GM19193 (cell line): ENCODE data around the gene CDH26.

ENCODE experiments used
- POLR2A ChIP-seq: IDR thresholded peaks from 4 replicates; pipeline ENCODE4 v1.6.1; 2011; ENCODE audit not compliant: insufficient read depth, insufficient read length; ENCODE audit errors: extremely low read depth

CDH26 gene

DNA sequence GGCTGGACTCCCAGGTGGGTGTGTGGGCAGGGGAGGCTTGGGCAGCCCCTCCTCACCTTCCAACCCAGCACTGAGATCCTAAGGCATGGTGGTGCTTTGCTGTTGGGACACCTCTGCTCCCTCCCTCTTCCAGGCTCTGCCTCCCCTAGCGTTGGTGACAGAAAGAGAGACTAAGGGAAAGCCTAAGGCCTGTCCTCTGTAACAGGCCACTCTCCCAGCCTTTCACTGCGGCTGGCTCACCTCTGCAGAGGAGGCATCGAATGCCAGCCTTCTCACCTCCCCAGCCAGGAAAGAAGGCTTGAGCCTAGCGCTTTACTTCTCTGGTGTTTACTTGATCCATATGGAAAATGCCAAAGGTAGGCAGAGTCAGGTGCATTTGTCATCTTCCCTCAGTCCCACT is 3.5 kb upstream of the CDH26 start:
- TF ChIP-seq POLR2A, result no peak

DNA sequence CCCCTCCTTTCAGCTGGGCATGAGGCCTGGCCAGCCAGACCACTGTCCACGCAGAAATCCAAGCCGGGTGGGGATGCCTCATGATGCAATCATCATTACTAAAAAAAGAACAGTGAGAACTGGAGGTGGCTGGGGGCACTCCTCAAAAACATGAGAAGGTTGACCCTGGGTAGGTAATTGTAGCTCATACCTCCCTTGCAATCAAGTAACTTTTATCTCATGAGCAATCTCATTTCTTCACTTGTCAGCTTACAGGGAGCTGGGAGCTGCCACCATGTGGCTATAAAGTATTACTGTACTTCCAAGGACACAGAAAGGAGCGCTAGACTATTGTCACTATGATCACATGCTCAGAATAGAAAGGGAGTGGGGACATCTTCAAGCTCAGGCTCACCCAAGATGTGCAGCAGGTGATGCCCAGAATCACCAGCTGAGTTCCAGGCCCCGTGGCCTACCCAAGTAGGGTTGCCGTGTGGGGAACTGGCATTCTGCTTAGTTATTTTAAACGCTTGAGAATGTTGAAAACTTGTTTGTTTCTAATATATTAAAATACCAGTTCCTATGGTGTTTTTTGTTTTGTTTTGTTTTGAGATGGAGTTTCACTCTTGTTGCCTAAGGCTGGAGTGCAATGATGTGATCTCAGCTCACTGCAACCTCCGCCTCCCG is 3.0 kb upstream of the CDH26 start:
- no peak for TF ChIP-seq POLR2A

DNA sequence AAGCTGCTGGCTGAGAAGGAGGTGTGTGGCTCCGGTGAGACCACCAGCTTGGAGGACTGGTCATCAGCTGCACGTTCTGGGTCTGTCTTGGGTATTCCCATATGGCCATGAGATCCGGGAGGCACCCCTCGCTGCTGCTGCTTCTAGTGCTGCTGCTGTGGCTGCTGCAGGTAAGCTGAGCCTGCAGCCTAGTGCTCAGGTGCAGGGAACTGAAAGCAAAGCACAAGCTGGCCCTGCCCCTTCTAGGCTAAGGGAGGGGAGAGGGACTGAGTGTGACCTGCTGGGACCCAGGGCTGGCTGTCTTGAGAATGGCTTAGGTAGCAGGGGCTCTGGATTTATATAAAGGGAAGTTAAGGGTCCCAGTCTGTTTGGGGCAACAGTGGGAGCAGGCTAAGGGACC is 403 bp downstream of the CDH26 start:
- TF ChIP-seq POLR2A, result no peak

DNA sequence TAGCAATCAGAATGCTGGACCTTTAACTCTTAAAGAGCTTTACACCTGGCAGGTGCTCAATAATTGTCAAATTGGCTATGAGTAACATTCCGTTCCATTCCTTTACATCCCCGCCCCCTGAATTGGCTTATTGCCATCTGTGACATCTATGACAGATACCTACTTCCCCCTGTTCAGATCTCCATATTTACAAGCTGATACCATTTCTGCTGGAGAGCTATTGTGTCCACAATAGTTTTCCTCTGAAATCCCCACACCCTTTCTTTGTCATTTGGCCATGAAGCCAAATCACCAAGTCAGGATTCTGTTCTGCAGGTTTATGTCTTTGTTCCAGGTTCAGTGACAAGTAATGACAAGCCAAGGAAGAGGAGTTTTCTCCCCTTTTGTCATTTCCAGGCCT is 3.2 kb downstream of the CDH26 start:
- no peak for TF ChIP-seq POLR2A

DNA sequence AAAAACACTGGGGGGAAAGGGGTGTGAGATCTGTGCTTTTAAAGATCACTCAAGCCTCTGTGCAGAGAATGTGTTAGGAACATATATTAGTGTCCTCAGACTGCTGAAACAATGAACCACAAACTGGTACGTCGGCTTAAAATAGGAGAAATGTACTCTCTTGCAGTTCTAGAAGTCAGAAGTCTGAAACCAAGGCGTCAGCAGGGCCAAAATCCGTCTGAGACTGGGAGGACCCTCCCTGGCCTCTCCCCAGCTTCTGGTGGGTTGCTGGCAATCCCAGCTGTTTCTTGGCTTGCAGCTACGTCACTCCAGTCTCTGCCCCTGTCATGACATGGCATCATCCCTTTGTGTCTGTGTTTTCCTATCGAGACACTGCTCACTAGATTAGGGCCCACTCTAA is 3.9 kb downstream of the CDH26 start:
- TF ChIP-seq POLR2A, result no peak

DNA sequence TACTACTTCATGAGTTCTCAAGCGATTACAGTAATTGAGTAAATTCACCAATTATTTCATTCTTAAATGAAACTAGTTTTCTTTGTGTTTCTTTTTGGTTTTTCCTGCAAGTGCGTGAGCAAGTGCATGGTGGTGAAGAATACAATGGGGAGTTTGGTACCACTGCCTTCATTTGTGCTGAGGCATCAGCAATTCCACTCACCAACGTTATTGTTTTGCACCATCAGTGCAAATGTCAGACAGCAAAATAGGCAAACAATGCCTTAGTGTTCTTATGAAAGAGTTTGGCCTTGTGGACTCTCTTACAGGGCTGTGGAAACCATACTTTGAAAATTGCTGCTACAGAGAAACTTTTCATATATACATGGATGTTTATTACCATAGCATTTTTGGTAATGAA is 8.2 kb downstream of the CDH26 start:
- TF ChIP-seq POLR2A, result no peak

DNA sequence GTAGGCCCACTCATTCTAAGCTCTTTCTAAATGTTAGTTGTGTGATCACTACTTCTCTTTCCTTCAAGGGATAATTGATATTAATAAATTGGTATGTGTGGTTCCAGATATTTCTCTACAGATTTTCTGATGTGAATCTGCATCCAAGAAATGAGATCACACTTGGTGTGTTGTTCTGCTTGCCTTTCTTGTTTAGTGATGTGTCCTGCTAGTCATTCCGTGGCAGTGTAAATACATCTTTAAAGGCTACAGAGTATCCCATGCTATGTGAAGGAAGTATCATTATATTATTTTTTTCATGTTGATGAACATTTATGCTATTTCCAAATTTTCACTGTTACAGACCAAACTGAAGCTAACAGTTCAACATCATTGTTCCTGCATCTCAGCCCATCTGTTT is 13.2 kb downstream of the CDH26 start:
- no peak for TF ChIP-seq POLR2A

DNA sequence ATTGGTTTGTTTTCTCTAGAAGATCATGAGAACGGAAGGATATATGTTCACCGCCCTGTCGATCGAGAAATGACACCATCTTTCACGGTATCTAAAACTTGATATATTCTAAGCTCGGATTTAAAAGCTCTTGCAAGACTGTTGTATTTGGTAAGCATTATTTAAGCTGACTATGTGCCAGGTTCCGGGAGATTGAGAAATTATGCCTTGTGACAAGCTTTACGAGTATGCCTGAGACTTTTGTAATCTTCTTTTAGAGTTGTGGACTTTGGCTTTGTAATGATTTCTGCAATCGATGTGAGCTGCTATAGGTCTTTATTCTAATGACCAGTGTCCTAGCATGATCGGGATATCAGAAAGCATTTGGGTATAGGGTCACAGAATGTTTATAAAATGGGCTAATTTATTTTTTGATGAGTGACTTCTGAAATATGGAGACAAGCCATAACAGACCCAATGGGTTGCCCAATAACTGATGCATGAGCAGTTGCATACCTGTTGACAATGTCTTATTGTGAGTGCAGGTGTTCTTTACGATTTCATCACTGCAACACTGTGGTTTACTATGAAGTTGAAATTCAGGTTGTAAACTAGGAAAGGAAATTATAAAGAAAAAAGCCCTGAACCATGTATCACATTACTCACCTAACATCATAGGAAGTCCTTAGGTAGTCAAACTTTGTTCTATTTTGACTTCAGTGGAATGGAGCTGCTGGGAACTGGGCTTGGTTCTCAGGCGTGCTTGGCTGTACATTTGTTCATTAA is 14.0 kb downstream of the CDH26 start:
- TF ChIP-seq POLR2A, result no peak

DNA sequence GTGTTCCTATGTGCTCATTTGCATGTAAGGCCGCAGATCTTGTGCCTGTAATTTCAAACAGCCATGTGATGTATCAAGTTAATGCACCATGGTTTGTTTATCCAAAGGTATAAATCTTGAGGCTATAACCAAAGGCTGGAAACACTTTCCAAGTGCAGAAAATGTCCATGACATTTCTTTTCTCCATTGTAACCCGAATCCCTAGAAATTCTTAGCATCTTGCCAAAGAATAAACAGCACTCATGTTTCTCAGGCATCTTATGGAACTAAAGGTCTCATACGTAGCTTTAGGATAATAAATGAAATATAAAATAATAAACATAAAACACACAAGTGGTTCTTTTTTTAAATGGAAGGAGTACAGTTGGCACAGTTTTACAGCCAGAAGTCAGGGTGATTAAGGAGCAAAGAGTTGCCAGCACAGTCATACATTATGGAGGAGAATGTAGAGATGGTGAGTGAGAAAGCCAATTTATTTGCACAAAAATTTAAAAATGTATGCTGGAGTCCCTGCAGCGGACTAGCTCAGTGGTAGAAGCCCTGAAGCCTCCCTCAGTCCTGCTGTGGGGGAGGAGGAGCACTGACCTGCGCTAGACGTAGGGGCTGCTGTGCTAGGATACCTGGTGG is 18.0 kb downstream of the CDH26 start:
- TF ChIP-seq POLR2A, result no peak

DNA sequence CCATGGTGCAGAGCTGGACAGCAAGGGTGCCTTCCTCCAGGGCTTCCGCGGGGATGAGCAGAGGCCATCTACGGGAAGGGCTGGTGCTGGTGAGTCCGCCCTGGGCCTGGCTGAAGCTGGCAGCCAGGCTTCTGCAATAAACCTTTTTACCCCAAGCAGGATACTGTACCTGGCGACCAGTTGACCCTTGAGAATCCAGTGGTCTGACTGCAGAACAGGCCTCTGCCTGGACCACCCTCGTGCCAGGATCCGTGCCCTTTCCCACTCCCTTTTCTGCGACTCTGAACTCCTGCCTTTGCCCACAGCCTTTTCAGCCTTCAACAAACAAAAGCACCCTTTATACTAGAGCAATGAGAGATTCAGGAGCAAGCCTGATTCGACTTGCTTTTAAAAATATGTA is 18.9 kb downstream of the CDH26 start:
- TF ChIP-seq POLR2A, result no peak

DNA sequence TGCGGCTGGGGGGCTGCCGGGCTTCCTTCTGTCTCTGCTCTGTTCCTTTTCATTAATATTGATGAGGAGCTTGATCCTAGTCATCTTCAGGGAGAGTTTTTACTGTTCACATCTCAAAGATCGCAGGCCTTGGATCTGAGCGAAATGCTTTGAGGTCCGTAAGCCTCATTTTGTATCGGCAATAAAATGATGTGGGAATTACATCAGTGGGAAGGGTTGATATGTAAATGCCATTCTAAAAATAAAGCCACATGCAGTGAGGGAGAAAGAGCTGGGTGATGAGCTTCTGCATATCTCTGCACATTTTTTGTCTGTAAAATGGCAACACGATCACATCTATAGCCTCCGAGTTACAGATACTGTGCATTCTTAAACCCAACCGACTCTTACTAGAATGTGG is 24.9 kb downstream of the CDH26 start:
- TF ChIP-seq POLR2A, result no peak

DNA sequence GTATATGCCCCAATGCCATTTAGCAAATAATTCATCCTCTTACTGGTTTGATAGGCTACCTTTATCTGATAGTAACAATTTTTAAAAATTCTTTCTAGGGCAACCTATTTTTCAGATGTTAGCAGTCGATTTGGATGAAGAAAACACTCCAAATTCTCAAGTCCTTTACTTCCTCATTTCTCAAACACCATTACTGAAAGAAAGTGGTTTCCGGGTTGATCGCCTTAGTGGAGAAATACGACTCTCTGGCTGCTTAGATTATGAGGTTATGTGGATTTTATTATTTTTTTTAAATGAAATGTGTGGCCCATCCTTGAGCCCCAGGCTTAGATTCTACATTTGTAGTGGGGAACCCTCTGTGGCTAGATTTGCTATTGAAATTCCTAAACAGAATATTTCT is 26.3 kb downstream of the CDH26 start:
- TF ChIP-seq POLR2A, result no peak

DNA sequence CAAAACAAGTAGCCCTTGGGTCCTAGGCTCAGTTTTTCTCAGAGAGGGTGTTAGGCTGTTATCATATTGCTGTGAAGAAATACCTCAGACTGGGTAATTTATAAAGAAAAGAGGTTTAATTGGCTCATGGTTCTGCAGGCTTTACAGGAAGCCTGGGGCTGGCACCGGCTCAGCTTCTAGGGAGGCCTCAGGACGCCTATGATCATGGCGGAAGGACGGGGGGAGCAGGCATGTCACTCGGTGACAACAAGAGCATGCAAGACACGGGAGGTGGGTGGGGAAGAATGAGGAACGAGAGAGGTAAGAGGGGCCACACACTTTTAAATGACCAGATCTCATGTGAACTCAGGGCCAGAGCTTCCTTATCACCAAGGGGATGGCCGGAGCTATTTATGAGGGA is 26.9 kb downstream of the CDH26 start:
- no peak for TF ChIP-seq POLR2A

DNA sequence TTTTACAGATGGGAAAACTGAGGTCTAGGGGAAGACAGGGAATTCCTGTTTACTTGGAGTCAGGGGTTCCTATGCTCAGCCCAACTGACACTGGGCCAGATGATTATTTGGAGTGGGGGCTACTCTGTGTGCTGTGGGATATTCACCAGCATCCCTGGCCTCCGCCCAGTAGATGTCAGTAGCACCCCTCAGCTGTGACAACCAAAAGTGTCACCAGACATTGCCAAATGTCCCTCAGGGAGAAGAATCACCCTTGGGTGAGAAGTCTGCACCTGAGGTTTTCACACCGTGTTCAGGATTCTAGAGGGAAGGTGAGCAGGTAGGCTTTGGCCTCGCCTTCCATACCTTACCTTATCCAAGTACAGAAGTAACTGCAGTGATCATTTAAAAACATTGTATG is 27.6 kb downstream of the CDH26 start:
- no peak for TF ChIP-seq POLR2A

DNA sequence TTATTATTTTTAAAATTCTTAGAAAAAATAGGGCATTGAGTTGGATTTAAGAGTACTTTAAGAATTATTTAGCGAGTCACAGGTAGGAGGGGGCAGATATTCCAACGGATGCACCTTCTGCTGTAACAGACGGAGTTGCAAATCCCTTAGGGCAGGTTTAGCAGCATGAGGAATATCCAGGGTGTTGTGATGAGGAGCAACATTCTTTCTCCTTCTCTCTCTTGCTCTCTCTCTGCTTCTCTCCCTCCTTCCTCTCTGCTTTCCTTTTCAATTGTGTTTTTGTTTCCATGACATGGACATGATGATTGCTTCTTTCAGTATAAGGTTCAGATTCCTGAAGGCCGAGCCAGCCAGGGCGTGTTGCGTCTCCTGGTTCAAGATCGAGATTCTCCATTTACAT is 28.9 kb downstream of the CDH26 start:
- TF ChIP-seq POLR2A, result no peak

DNA sequence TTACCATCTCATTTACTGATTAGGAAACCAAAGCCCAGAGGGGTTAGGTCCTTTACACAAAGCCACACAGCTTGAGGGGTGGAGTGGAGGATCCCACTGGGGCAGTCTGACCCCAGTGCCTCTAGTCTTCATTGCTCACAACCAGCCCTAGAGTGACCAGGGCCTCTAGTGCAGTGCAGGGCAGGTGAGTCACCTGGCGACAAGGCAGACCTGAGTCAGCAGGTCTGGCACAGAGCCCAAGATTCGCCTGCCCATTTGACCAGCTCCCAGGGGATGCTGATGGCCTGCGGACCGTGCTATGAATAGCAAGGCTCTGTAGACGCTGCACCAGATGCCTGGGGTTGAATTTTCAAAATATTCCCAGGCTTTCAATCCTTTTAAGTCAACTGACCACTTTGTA is 29.9 kb downstream of the CDH26 start:
- no peak for TF ChIP-seq POLR2A
